WTC11 (cell line): ENCODE results near the gene MTHFS. TPM values are rescaled to one million over a fixed set of nuclear protein-coding genes. Genes with fewer than 3 reads are reported as not detected.

Source experiments
- ATAC-seq: fragments of 200-7000 bp; cut with Tn5 transposase; 2 replicates; pipeline ENCODE4 v1.10.0; 2021; ENCODE audit warnings: mild to moderate bottlenecking, moderate library complexity
- CTCF ChIA-PET: fragments of 300-600 bp; sonication (Branson Sonifier 250); formaldehyde crosslinking; loops from one replicate; lab custom pipeline; 2021; ENCODE audit warnings: antibody characterized with exemption; lab: Charles Lee
- POLR2A ChIA-PET: fragments of 350-600 bp; sonication (Branson Sonifier 250); formaldehyde crosslinking; loops from one replicate; lab custom pipeline; 2021; ENCODE audit warnings: antibody characterized with exemption; lab: Charles Lee
- DNase-seq: peaks from one replicate; pipeline ENCODE4 v3.0.0; 2021; ENCODE audit warnings: low spot score
- H3K27ac Mint-ChIP-seq: 2 replicates; pipeline ENCODE4 v1.8.0; 2021; ENCODE audit warnings: mixed read lengths
- H3K27me3 Mint-ChIP-seq: 2 replicates; pipeline ENCODE4 v1.8.0; 2021; ENCODE audit warnings: low read depth, mild to moderate bottlenecking, moderate library complexity, mixed read lengths
- H3K36me3 Mint-ChIP-seq: 2 replicates; pipeline ENCODE4 v1.8.0; 2021; ENCODE audit warnings: mixed read lengths
- H3K4me1 Mint-ChIP-seq: 2 replicates; pipeline ENCODE4 v1.8.0; 2022; ENCODE audit warnings: mixed read lengths
- H3K4me3 Mint-ChIP-seq: 2 replicates; pipeline ENCODE4 v1.8.0; 2021; ENCODE audit warnings: mild to moderate bottlenecking, moderate library complexity, mixed read lengths
- H3K9me3 Mint-ChIP-seq: 2 replicates; pipeline ENCODE4 v1.8.0; 2021; ENCODE audit warnings: mixed read lengths
- CBFB ChIP-seq: sonication (generic); formaldehyde crosslinking; IDR thresholded peaks from 2 replicates; pipeline ENCODE4 v1.8.1; 2022; ENCODE audit warnings: mild to moderate bottlenecking, low read depth, missing genetic modification reagents
- ESRRA ChIP-seq: sonication (generic); formaldehyde crosslinking; IDR thresholded peaks from 2 replicates; pipeline ENCODE4 v1.8.1; 2022; ENCODE audit warnings: mild to moderate bottlenecking, missing genetic modification reagents, borderline replicate concordance
- ETV6 ChIP-seq: sonication (generic); formaldehyde crosslinking; IDR thresholded peaks from 2 replicates; pipeline ENCODE4 v1.8.1; 2022; ENCODE audit warnings: mild to moderate bottlenecking, missing genetic modification reagents
- GABPB1 ChIP-seq: sonication (generic); formaldehyde crosslinking; IDR thresholded peaks from 2 replicates; pipeline ENCODE4 v1.8.1; 2023; ENCODE audit warnings: mild to moderate bottlenecking, missing genetic modification reagents
- GRHL2 ChIP-seq: fragments of 250-450 bp; sonication (Bioruptor Pico); IDR thresholded peaks from 2 replicates; pipeline ENCODE4 v1.8.0; 2022; ENCODE audit warnings: mild to moderate bottlenecking, moderate library complexity; ENCODE audit not compliant: insufficient replicate concordance, severe bottlenecking
- GTF2I ChIP-seq: fragments of 250-450 bp; sonication (Bioruptor Pico); conservative IDR thresholded peaks from 2 replicates; pipeline ENCODE4 v1.4.0; 2021; ENCODE audit warnings: mild to moderate bottlenecking
- JAZF1 ChIP-seq: fragments of 250-450 bp; sonication (Bioruptor Pico); IDR thresholded peaks from 2 replicates; pipeline ENCODE4 v1.9.0; 2021; ENCODE audit warnings: moderate library complexity, mild to moderate bottlenecking, inconsistent platforms
- JUN ChIP-seq: sonication (generic); formaldehyde crosslinking; IDR thresholded peaks from 2 replicates; pipeline ENCODE4 v1.8.0; 2023; ENCODE audit warnings: mild to moderate bottlenecking, missing genetic modification reagents
- KAT7 ChIP-seq: sonication (generic); formaldehyde crosslinking; IDR thresholded peaks from 2 replicates; pipeline ENCODE4 v1.8.1; 2023; ENCODE audit warnings: missing genetic modification reagents, mild to moderate bottlenecking, borderline replicate concordance
- MXD4 ChIP-seq: fragments of 250-450 bp; sonication (Bioruptor Pico); IDR thresholded peaks from 2 replicates; pipeline ENCODE4 v1.8.0; 2021; ENCODE audit warnings: mild to moderate bottlenecking, moderate library complexity, borderline replicate concordance
- NFE2L1 ChIP-seq: sonication (generic); formaldehyde crosslinking; IDR thresholded peaks from 2 replicates; pipeline ENCODE4 v1.8.1; 2023; ENCODE audit warnings: missing genetic modification reagents
- OVOL2 ChIP-seq: fragments of 250-450 bp; sonication (Bioruptor Pico); IDR thresholded peaks from 2 replicates; pipeline ENCODE4 v1.9.0; 2021; ENCODE audit warnings: mild to moderate bottlenecking, borderline replicate concordance
- RORB ChIP-seq: fragments of 250-450 bp; sonication (Bioruptor Pico); IDR thresholded peaks from 2 replicates; pipeline ENCODE4 v1.9.0; 2021; ENCODE audit warnings: mild to moderate bottlenecking
- SMAD3 ChIP-seq: sonication (generic); formaldehyde crosslinking; IDR thresholded peaks from 2 replicates; pipeline ENCODE4 v1.8.0; 2022; ENCODE audit warnings: missing genetic modification reagents, mild to moderate bottlenecking, borderline replicate concordance
- ZNF138 ChIP-seq: sonication (generic); formaldehyde crosslinking; conservative IDR thresholded peaks from 2 replicates; pipeline ENCODE4 v1.8.1; 2022; ENCODE audit warnings: mild to moderate bottlenecking, moderate library complexity, missing genetic modification reagents
- ZNF396 ChIP-seq: fragments of 250-450 bp; sonication (Bioruptor Pico); IDR thresholded peaks from 2 replicates; pipeline ENCODE4 v1.8.0; 2021; ENCODE audit warnings: mild to moderate bottlenecking, moderate library complexity, borderline replicate concordance
- ZNF423 ChIP-seq: fragments of 250-450 bp; sonication (Bioruptor Pico); IDR thresholded peaks from 2 replicates; pipeline ENCODE4 v2.1.2; 2022; ENCODE audit warnings: mild to moderate bottlenecking, moderate library complexity
- total RNA-seq: library from RNA; stranded (reverse); gene quantifications from 3 replicates; pipeline ENCODE4 v1.2.3, GENCODE V29; 2021
- TF ChIP-seq, protein P1 (sequence below): sonication (generic); formaldehyde crosslinking; IDR thresholded peaks from 2 replicates; pipeline ENCODE4 v1.8.1; 2023; ENCODE audit warnings: mild to moderate bottlenecking, missing genetic modification reagents, moderate library complexity
- TF ChIP-seq, protein P2 (sequence below): sonication (generic); formaldehyde crosslinking; IDR thresholded peaks from 2 replicates; pipeline ENCODE4 v1.8.1; 2023; ENCODE audit warnings: mild to moderate bottlenecking, missing genetic modification reagents, moderate library complexity
- TF ChIP-seq, protein P3 (sequence below): sonication (generic); formaldehyde crosslinking; IDR thresholded peaks from 2 replicates; pipeline ENCODE4 v1.8.1; 2023; ENCODE audit warnings: mild to moderate bottlenecking, missing genetic modification reagents
- TF ChIP-seq, protein P4 (sequence below): sonication (generic); formaldehyde crosslinking; IDR thresholded peaks from 2 replicates; pipeline ENCODE4 v1.8.0; 2022; ENCODE audit warnings: mild to moderate bottlenecking, missing genetic modification reagents
- TF ChIP-seq, protein P5 (sequence below): fragments of 250-450 bp; sonication (Bioruptor Pico); IDR thresholded peaks from 2 replicates; pipeline ENCODE4 v1.9.0; 2021; ENCODE audit warnings: mild to moderate bottlenecking, borderline replicate concordance
- TF ChIP-seq, protein P6 (sequence below): sonication (generic); formaldehyde crosslinking; IDR thresholded peaks from 2 replicates; pipeline ENCODE4 v1.8.1; 2023; ENCODE audit warnings: mild to moderate bottlenecking, missing genetic modification reagents
- TF ChIP-seq, protein P7 (sequence below): sonication (generic); formaldehyde crosslinking; IDR thresholded peaks from 2 replicates; pipeline ENCODE4 v1.8.1; 2022; ENCODE audit warnings: mild to moderate bottlenecking, moderate library complexity, missing genetic modification reagents
- TF ChIP-seq, protein P8 (sequence below): sonication (generic); formaldehyde crosslinking; IDR thresholded peaks from 2 replicates; pipeline ENCODE4 v1.8.0; 2023; ENCODE audit warnings: missing genetic modification reagents
- TF ChIP-seq, protein P9 (sequence below): sonication (generic); formaldehyde crosslinking; IDR thresholded peaks from 2 replicates; pipeline ENCODE4 v1.8.0; 2022; ENCODE audit warnings: mild to moderate bottlenecking, missing genetic modification reagents

The MTHFS gene
- total RNA-seq, 1 experiment from 2014 or later, result 24.8 TPM

DNA sequence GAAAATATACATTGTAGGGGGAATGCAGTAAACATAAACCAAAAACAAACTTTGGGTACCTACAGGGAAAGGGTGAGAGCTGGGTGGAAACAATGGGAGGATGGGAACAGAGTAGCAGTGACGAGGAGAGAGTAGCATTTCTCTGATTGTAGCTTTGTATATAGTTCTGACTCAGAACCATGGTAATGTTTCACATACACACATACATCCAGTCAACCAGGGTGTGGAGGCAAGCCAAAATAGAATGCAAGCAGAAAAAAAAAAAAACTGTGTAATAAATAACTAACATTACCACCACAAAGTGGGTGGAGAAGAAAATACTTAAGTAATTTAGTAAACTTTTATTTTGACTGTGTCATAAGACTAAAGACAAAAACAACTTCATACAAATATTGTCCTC is 47.0 kb upstream of the MTHFS start:
- H3K4me3 Mint-ChIP-seq, result no peak overlapping the region
- no peak for ATAC-seq
- POLR2A ChIA-PET, result no interaction called here

DNA sequence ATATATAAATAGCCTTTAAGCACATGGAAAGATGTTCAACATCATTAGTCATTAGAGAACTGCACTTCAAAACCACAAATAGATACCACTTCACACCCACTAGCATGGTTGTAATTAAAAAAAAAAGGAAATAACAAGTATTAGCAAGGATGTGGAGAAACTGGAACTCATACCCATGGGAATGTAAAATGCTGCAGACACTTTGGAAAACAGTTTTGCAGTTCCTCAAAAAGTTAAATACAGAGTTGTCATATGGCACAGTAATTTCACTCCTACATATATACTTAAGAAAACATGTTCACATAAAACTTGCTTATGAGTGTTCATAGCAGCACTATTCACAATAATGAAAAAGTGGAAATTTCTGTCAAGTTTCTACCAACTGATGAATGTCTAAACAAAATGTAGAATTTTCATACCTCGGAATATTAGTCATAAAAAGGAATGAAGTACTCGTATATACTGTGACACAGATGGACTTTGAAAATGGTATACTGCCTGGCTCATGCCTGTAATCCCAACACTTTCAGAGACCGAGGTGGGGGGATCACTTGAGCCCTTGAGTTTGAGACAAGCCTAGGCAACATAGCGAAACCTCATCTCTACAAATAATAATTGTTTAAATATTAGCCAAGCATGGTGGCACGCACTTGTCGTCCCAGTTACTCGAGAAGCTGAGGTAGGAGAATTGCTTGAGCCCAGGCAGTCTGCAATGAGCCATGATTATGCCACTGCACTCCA is 46.1 kb upstream of the MTHFS start:
- Mint-ChIP-seq H3K4me1 (no peaks in the 10 kb centered on the region), H3K27me3 (no peaks in the 10 kb centered on the region), H3K27ac (no peak overlapping the region), H3K9me3 (peaks cover 3% of the 10 kb centered on the region; the same call in 1 of the 2 replicates), H3K4me3 (no peak overlapping the region), H3K36me3 (0 out of 2 replicates have a peak, but pooled peaks cover 3% of the 10 kb centered on the region)
- ChIA-PET CTCF (no interaction called here), POLR2A (no interaction called here)
- no peak for ATAC-seq
- no peak for DNase-seq
- TF ChIP-seq, protein P1, sequence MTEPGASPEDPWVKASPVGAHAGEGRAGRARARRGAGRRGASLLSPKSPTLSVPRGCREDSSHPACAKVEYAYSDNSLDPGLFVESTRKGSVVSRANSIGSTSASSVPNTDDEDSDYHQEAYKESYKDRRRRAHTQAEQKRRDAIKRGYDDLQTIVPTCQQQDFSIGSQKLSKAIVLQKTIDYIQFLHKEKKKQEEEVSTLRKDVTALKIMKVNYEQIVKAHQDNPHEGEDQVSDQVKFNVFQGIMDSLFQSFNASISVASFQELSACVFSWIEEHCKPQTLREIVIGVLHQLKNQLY (CRISPR knock-in tag), result no peak
- TF ChIP-seq CBFB (CRISPR knock-in tag), result no peak
- TF ChIP-seq JUN (CRISPR knock-in tag), result no peak
- TF ChIP-seq, protein P2, sequence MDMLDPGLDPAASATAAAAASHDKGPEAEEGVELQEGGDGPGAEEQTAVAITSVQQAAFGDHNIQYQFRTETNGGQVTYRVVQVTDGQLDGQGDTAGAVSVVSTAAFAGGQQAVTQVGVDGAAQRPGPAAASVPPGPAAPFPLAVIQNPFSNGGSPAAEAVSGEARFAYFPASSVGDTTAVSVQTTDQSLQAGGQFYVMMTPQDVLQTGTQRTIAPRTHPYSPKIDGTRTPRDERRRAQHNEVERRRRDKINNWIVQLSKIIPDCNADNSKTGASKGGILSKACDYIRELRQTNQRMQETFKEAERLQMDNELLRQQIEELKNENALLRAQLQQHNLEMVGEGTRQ (CRISPR knock-in tag), result no peak
- TF ChIP-seq ESRRA (CRISPR knock-in tag), result no peak
- TF ChIP-seq, protein P3, sequence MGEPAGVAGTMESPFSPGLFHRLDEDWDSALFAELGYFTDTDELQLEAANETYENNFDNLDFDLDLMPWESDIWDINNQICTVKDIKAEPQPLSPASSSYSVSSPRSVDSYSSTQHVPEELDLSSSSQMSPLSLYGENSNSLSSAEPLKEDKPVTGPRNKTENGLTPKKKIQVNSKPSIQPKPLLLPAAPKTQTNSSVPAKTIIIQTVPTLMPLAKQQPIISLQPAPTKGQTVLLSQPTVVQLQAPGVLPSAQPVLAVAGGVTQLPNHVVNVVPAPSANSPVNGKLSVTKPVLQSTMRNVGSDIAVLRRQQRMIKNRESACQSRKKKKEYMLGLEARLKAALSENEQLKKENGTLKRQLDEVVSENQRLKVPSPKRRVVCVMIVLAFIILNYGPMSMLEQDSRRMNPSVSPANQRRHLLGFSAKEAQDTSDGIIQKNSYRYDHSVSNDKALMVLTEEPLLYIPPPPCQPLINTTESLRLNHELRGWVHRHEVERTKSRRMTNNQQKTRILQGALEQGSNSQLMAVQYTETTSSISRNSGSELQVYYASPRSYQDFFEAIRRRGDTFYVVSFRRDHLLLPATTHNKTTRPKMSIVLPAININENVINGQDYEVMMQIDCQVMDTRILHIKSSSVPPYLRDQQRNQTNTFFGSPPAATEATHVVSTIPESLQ (CRISPR knock-in tag), result no peak
- no peak for TF ChIP-seq KAT7 (CRISPR knock-in tag)

More for the DNA sequence above, 47.0 kb upstream of the MTHFS start:
- Mint-ChIP-seq H3K9me3 (no peaks in the 10 kb centered on the region), H3K27me3 (no peaks in the 10 kb centered on the region), H3K36me3 (no peaks in the 10 kb centered on the region), H3K27ac (no peak overlapping the region), H3K4me1 (0 out of 2 replicates have a peak, but pooled peaks cover 4% of the 10 kb centered on the region)
- TF ChIP-seq GRHL2 (CRISPR knock-in tag) (no peak), ZNF138 (no peak), ZNF423 (CRISPR knock-in tag) (no peak), GTF2I (CRISPR knock-in tag) (no peak), GABPB1 (no peak), ZNF396 (CRISPR knock-in tag) (no peak), JAZF1 (CRISPR knock-in tag) (no peak), SMAD3 (no peak), NFE2L1 (CRISPR knock-in tag) (no peak), OVOL2 (CRISPR knock-in tag) (no peak), ETV6 (CRISPR knock-in tag) (no peak), MXD4 (CRISPR knock-in tag) (no peak), RORB (CRISPR knock-in tag) (no peak)
- TF ChIP-seq, protein P4, sequence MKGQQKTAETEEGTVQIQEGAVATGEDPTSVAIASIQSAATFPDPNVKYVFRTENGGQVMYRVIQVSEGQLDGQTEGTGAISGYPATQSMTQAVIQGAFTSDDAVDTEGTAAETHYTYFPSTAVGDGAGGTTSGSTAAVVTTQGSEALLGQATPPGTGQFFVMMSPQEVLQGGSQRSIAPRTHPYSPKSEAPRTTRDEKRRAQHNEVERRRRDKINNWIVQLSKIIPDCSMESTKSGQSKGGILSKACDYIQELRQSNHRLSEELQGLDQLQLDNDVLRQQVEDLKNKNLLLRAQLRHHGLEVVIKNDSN (CRISPR knock-in tag), result no peak
- TF ChIP-seq, protein P5, sequence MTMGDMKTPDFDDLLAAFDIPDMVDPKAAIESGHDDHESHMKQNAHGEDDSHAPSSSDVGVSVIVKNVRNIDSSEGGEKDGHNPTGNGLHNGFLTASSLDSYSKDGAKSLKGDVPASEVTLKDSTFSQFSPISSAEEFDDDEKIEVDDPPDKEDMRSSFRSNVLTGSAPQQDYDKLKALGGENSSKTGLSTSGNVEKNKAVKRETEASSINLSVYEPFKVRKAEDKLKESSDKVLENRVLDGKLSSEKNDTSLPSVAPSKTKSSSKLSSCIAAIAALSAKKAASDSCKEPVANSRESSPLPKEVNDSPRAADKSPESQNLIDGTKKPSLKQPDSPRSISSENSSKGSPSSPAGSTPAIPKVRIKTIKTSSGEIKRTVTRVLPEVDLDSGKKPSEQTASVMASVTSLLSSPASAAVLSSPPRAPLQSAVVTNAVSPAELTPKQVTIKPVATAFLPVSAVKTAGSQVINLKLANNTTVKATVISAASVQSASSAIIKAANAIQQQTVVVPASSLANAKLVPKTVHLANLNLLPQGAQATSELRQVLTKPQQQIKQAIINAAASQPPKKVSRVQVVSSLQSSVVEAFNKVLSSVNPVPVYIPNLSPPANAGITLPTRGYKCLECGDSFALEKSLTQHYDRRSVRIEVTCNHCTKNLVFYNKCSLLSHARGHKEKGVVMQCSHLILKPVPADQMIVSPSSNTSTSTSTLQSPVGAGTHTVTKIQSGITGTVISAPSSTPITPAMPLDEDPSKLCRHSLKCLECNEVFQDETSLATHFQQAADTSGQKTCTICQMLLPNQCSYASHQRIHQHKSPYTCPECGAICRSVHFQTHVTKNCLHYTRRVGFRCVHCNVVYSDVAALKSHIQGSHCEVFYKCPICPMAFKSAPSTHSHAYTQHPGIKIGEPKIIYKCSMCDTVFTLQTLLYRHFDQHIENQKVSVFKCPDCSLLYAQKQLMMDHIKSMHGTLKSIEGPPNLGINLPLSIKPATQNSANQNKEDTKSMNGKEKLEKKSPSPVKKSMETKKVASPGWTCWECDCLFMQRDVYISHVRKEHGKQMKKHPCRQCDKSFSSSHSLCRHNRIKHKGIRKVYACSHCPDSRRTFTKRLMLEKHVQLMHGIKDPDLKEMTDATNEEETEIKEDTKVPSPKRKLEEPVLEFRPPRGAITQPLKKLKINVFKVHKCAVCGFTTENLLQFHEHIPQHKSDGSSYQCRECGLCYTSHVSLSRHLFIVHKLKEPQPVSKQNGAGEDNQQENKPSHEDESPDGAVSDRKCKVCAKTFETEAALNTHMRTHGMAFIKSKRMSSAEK (CRISPR knock-in tag), result no peak
- TF ChIP-seq, protein P6, sequence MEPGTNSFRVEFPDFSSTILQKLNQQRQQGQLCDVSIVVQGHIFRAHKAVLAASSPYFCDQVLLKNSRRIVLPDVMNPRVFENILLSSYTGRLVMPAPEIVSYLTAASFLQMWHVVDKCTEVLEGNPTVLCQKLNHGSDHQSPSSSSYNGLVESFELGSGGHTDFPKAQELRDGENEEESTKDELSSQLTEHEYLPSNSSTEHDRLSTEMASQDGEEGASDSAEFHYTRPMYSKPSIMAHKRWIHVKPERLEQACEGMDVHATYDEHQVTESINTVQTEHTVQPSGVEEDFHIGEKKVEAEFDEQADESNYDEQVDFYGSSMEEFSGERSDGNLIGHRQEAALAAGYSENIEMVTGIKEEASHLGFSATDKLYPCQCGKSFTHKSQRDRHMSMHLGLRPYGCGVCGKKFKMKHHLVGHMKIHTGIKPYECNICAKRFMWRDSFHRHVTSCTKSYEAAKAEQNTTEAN, result no peak
- TF ChIP-seq, protein P7, sequence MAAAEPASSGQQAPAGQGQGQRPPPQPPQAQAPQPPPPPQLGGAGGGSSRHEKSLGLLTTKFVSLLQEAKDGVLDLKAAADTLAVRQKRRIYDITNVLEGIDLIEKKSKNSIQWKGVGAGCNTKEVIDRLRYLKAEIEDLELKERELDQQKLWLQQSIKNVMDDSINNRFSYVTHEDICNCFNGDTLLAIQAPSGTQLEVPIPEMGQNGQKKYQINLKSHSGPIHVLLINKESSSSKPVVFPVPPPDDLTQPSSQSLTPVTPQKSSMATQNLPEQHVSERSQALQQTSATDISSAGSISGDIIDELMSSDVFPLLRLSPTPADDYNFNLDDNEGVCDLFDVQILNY (CRISPR knock-in tag), result no peak
- TF ChIP-seq, protein P8, sequence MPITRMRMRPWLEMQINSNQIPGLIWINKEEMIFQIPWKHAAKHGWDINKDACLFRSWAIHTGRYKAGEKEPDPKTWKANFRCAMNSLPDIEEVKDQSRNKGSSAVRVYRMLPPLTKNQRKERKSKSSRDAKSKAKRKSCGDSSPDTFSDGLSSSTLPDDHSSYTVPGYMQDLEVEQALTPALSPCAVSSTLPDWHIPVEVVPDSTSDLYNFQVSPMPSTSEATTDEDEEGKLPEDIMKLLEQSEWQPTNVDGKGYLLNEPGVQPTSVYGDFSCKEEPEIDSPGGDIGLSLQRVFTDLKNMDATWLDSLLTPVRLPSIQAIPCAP (CRISPR knock-in tag), result no peak
- TF ChIP-seq, protein P9, sequence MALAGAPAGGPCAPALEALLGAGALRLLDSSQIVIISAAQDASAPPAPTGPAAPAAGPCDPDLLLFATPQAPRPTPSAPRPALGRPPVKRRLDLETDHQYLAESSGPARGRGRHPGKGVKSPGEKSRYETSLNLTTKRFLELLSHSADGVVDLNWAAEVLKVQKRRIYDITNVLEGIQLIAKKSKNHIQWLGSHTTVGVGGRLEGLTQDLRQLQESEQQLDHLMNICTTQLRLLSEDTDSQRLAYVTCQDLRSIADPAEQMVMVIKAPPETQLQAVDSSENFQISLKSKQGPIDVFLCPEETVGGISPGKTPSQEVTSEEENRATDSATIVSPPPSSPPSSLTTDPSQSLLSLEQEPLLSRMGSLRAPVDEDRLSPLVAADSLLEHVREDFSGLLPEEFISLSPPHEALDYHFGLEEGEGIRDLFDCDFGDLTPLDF (CRISPR knock-in tag), result no peak
- CTCF ChIA-PET, result no interaction called here
- DNase-seq, result no peak
